ENCODE data around the gene ECE2. TPM values are rescaled to one million over a fixed set of nuclear protein-coding genes. Genes with fewer than 3 reads are reported as not detected.

The ECE2 gene
- total RNA-seq, 6 experiments from 2014 or later, result not detected

DNA sequence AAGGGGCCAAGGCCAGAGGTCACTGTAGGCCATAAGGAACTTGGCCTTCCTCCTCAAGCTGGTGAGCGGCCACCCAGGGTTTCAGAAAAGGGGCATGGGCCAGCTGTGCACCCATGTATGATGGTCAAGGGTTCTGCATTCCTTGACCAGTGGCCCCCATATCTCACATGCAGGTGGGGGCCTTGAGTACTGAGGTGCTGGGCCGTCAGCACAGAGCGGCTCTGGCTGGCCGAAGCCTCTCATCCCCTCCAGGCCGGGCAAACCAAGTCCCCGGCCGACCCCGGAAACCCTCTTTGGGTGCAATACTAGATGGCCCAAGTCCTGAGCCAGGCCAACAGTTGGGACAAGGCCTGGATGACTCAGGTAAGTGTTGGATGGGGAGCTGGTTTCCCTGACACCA lies 36.6 kb upstream of the ECE2 start:
- no peak for DNase-seq
- Histone ChIP-seq H3K4me3 (no peak overlapping the region), H3K27me3 (no peaks in the 10 kb centered on the region), H3K9me3 (no peaks in the 10 kb centered on the region), H3K4me1 (peaks cover 0 to 16% (median 4%) of the 10 kb centered on the region in 4 donors), H3K36me3 (peaks cover 0 to 20% (median 4%) of the 10 kb centered on the region in 4 donors), H3K27ac (no peak overlapping the region)
- TF ChIP-seq POLR2A (IDR thresholded peaks at IDR 0.05), result no peak
- WGBS (ENCODE audit: insufficient coverage, low coverage, low lambda C conversion rate, missing lambda C conversion rate), result no CpG with 5 or more reads among the region's 8 CpGs
- intact Hi-C loops (cut with DNase I), result no loop called here
- ATAC-seq, result no peak

DNA sequence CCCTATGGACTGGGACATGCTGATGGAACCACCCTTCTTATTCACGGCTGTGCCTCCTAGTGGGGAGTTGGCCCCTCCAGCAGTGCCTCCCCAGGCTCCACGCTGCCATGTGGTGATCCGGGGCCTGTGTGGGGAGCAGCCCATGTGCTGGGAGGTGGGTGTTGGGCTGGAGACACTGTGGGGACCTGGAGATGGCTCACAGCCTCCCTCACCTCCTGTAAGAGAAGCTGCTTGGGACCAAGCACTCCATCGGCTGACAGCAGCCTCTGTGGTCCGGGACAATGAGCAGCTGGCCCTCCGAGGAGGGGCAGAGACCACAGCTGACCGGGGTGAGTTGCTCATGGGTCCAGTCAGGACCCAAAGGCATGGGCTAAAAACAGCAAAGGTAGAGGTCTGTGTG lies 36.1 kb upstream of the ECE2 start:
- Histone ChIP-seq H3K4me3 (no peak overlapping the region), H3K27ac (no peak overlapping the region), H3K27me3 (no peaks in the 10 kb centered on the region), H3K9me3 (no peaks in the 10 kb centered on the region), H3K4me1 (peaks cover 0 to 16% (median 4%) of the 10 kb centered on the region in 4 donors), H3K36me3 (peaks cover 0 to 23% (median 4%) of the 10 kb centered on the region in 4 donors)
- DNase-seq (no peak), ATAC-seq (no peak)
- intact Hi-C loops (cut with DNase I), result loop anchor here (10.0 kb wide), 1 partner anchor 95 kb away; no protein-coding TSS in a partner anchor
- TF ChIP-seq POLR2A (IDR thresholded peaks at IDR 0.05), result no peak
- TF ChIP-seq, protein P1, sequence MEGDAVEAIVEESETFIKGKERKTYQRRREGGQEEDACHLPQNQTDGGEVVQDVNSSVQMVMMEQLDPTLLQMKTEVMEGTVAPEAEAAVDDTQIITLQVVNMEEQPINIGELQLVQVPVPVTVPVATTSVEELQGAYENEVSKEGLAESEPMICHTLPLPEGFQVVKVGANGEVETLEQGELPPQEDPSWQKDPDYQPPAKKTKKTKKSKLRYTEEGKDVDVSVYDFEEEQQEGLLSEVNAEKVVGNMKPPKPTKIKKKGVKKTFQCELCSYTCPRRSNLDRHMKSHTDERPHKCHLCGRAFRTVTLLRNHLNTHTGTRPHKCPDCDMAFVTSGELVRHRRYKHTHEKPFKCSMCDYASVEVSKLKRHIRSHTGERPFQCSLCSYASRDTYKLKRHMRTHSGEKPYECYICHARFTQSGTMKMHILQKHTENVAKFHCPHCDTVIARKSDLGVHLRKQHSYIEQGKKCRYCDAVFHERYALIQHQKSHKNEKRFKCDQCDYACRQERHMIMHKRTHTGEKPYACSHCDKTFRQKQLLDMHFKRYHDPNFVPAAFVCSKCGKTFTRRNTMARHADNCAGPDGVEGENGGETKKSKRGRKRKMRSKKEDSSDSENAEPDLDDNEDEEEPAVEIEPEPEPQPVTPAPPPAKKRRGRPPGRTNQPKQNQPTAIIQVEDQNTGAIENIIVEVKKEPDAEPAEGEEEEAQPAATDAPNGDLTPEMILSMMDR (IDR thresholded peaks at IDR 0.05), result no peak
- 76% methylated on average over 3 of the region's 7 CpGs for WGBS (ENCODE audit: insufficient coverage, low coverage, low lambda C conversion rate, missing lambda C conversion rate)

DNA sequence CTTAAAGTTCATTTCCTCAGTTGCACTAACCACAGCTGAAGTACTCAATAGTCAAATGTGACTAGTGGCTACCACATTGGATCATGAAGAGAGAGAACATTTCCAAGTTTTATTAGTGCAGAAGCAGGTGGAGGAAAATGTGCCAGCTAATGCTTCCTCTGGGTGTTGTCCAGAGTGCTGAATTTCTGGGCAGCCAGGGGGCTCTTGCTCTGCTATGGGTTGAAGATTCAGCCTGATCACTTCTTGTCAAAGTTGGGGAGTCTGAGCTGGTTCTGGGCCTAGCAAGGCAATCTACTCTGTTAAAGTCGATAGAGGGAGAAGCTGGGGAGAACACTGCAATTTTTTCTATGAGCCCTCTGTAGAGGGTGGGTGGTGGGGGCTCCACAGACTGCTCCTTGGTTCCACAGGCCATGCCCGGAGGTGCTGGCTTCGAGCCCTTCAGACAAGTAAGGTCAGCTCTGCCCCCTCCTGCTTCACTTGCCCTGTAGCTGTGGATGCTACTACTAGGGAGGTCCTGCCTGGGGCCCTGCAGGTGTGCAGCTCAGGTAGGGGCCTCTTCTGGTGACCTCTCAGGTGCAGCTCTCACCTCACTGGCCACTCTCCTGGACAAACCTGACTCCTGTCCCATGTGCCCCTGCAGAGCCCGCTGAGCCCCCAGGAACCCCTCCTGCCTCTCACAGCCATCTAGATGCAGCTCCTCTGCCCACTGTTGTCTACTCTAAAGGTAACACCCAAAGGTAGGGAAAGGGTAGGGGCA lies 35.3 kb upstream of the ECE2 start:
- intact Hi-C loops (cut with DNase I), result loop anchor here (10.0 kb wide), 1 partner anchor 96 kb away; no protein-coding TSS in a partner anchor
- Histone ChIP-seq H3K4me1 (peaks cover 0 to 16% (median 4%) of the 10 kb centered on the region in 4 donors), H3K27me3 (no peaks in the 10 kb centered on the region), H3K9me3 (no peaks in the 10 kb centered on the region), H3K4me3 (no peak overlapping the region), H3K27ac (no peak overlapping the region), H3K36me3 (peaks cover 0 to 31% (median 4%) of the 10 kb centered on the region in 4 donors)
- WGBS (ENCODE audit: insufficient coverage, low coverage, low lambda C conversion rate, missing lambda C conversion rate), result no CpG with 5 or more reads among the region's 4 CpGs
- ATAC-seq, result no peak
- TF ChIP-seq, protein P1 (IDR thresholded peaks at IDR 0.05), result no peak
- no peak for TF ChIP-seq POLR2A (IDR thresholded peaks at IDR 0.05)
- DNase-seq, result no peak

DNA sequence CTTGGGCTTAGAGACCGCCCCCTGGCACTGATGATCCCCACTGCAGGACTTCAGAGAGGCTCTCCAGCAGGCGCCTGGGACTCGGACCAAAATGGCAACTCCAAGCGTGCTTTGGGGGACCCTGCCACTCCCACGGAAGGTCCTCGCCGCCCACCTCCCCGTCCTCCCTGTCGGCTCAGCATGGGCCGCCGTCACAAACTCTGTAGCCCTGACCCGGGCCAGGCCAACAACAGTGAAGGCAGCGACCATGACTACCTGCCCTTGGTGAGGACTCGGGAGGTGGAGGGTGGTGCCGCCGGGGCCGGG lies 34.7 kb upstream of the ECE2 start:
- TF ChIP-seq, protein P1 (IDR thresholded peaks at IDR 0.05), result no peak
- TF ChIP-seq POLR2A (IDR thresholded peaks at IDR 0.05), result no peak
- DNase-seq (peak in 1 of 3 donors; percentile 47), ATAC-seq (no peak)
- Histone ChIP-seq H3K9me3 (no peaks in the 10 kb centered on the region), H3K4me1 (peaks cover 0 to 16% (median 4%) of the 10 kb centered on the region in 4 donors), H3K4me3 (no peak overlapping the region), H3K27me3 (no peaks in the 10 kb centered on the region), H3K27ac (no peak overlapping the region), H3K36me3 (peaks cover 0 to 31% (median 4%) of the 10 kb centered on the region in 4 donors)
- intact Hi-C loops (cut with DNase I), result loop anchor here (10.0 kb wide), 1 partner anchor 96 kb away; no protein-coding TSS in a partner anchor
- WGBS (ENCODE audit: insufficient coverage, low coverage, low lambda C conversion rate, missing lambda C conversion rate), result no CpG with 5 or more reads among the region's 17 CpGs

Measured in right lobe of liver (tissue), 6 donors.